ENCODE measurements around the gene ITIH6.

The ITIH6 gene

DNA sequence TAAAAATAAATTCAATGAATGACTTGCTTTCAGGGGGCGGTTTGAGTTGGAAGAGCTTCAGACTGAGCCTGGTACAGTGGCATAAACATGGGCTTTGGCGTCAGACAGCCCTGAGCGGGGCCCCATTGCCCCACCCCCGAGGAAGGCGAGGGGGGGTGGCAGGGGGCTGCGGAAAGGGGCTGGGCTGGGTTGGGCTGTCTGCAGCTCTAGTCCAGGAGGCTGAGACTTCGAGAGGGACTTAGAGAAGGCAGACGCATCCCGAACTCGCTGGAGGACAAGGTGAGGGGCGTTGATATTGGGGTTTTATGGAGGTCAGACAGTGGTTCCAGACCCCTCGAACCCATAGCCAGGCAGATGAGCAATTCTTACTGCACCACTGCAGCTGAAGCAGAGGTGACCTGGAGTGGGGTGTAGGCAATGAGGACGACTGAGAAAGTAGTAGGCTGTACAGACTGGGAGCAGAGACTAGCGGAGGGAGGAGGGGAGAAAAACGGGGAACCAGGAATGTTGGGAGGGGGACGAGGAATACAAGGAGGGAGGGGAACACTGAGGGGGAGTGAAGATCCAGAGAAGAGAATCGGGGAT lies 9.6 kb upstream of the ITIH6 start, which contains the start of gene MAGED2 (continued):
- no peak for TF ChIP-seq ZNF791 (tag by site-specific recombination; IDR thresholded peaks at IDR 0.05)
- no peak for TF ChIP-seq ZNF747 (tag by site-specific recombination; IDR thresholded peaks at IDR 0.05)
- TF ChIP-seq ZNF157 (tag by site-specific recombination; IDR thresholded peaks at IDR 0.05) = no peak
- TF ChIP-seq, protein P1, sequence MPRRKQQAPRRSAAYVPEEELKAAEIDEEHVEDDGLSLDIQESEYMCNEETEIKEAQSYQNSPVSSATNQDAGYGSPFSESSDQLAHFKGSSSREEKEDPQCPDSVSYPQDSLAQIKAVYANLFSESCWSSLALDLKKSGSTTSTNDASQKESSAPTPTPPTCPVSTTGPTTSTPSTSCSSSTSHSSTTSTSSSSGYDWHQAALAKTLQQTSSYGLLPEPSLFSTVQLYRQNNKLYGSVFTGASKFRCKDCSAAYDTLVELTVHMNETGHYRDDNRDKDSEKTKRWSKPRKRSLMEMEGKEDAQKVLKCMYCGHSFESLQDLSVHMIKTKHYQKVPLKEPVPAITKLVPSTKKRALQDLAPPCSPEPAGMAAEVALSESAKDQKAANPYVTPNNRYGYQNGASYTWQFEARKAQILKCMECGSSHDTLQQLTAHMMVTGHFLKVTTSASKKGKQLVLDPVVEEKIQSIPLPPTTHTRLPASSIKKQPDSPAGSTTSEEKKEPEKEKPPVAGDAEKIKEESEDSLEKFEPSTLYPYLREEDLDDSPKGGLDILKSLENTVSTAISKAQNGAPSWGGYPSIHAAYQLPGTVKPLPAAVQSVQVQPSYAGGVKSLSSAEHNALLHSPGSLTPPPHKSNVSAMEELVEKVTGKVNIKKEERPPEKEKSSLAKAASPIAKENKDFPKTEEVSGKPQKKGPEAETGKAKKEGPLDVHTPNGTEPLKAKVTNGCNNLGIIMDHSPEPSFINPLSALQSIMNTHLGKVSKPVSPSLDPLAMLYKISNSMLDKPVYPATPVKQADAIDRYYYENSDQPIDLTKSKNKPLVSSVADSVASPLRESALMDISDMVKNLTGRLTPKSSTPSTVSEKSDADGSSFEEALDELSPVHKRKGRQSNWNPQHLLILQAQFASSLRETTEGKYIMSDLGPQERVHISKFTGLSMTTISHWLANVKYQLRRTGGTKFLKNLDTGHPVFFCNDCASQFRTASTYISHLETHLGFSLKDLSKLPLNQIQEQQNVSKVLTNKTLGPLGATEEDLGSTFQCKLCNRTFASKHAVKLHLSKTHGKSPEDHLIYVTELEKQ (tag by site-specific recombination; IDR thresholded peaks at IDR 0.05; ENCODE audit: borderline replicate concordance) = no peak
- TF ChIP-seq ZNF184 (tag by site-specific recombination; IDR thresholded peaks at IDR 0.05) = no peak
- no peak for TF ChIP-seq ZNF621 (tag by site-specific recombination; IDR thresholded peaks at IDR 0.05)
- TF ChIP-seq ZNF610 (tag by site-specific recombination; IDR thresholded peaks at IDR 0.05; ENCODE audit: borderline replicate concordance) = no peak
- TF ChIP-seq, protein P2, sequence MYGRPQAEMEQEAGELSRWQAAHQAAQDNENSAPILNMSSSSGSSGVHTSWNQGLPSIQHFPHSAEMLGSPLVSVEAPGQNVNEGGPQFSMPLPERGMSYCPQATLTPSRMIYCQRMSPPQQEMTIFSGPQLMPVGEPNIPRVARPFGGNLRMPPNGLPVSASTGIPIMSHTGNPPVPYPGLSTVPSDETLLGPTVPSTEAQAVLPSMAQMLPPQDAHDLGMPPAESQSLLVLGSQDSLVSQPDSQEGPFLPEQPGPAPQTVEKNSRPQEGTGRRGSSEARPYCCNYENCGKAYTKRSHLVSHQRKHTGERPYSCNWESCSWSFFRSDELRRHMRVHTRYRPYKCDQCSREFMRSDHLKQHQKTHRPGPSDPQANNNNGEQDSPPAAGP (tag by site-specific recombination; IDR thresholded peaks at IDR 0.05) = 0 out of 2 replicates have a peak, but pooled peaks have one; percentile 15
- TF ChIP-seq ZEB2 (tag by site-specific recombination; IDR thresholded peaks at IDR 0.05) = no peak
- TF ChIP-seq ZNF514 (tag by site-specific recombination; IDR thresholded peaks at IDR 0.05) = no peak
- no peak for TF ChIP-seq ZNF571 (tag by site-specific recombination; IDR thresholded peaks at IDR 0.05)
- TF ChIP-seq SP3 (tag by site-specific recombination; IDR thresholded peaks at IDR 0.05) = peak; percentile 25; the same call in 1 of the 2 replicates
- TF ChIP-seq, protein P3, sequence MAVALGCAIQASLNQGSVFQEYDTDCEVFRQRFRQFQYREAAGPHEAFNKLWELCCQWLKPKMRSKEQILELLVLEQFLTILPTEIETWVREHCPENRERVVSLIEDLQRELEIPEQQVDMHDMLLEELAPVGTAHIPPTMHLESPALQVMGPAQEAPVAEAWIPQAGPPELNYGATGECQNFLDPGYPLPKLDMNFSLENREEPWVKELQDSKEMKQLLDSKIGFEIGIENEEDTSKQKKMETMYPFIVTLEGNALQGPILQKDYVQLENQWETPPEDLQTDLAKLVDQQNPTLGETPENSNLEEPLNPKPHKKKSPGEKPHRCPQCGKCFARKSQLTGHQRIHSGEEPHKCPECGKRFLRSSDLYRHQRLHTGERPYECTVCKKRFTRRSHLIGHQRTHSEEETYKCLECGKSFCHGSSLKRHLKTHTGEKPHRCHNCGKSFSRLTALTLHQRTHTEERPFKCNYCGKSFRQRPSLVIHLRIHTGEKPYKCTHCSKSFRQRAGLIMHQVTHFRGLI (tag by site-specific recombination; IDR thresholded peaks at IDR 0.05) = peak; percentile 66; the same call in 1 of the 2 replicates
- no peak for TF ChIP-seq ZNF658 (tag by site-specific recombination; IDR thresholded peaks at IDR 0.05)
- no peak for TF ChIP-seq WT1 (tag by site-specific recombination; IDR thresholded peaks at IDR 0.05)
- no peak for TF ChIP-seq ZNF174 (tag by site-specific recombination; IDR thresholded peaks at IDR 0.05)
- no peak for TF ChIP-seq MZF1 (tag by site-specific recombination; IDR thresholded peaks at IDR 0.05; ENCODE audit: borderline replicate concordance)
- TF ChIP-seq GLIS2 (tag by site-specific recombination; IDR thresholded peaks at IDR 0.05) = no peak
- TF ChIP-seq KLF10 (tag by site-specific recombination; IDR thresholded peaks at IDR 0.05) = peak; percentile 43; the same call in 1 of the 2 replicates
- TF ChIP-seq, protein P4, sequence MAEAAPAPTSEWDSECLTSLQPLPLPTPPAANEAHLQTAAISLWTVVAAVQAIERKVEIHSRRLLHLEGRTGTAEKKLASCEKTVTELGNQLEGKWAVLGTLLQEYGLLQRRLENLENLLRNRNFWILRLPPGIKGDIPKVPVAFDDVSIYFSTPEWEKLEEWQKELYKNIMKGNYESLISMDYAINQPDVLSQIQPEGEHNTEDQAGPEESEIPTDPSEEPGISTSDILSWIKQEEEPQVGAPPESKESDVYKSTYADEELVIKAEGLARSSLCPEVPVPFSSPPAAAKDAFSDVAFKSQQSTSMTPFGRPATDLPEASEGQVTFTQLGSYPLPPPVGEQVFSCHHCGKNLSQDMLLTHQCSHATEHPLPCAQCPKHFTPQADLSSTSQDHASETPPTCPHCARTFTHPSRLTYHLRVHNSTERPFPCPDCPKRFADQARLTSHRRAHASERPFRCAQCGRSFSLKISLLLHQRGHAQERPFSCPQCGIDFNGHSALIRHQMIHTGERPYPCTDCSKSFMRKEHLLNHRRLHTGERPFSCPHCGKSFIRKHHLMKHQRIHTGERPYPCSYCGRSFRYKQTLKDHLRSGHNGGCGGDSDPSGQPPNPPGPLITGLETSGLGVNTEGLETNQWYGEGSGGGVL (tag by site-specific recombination; IDR thresholded peaks at IDR 0.05) = peak; percentile 90; the same call in 1 of the 2 replicates
- no peak for TF ChIP-seq GLIS1 (tag by site-specific recombination; IDR thresholded peaks at IDR 0.05)

Data from HEK293 (cell line).